HuH-7 (cell line): Measurements from ENCODE around the gene CPNE4.
A peak's percentile ranks its signal among the peaks of the same experiment; 100 is the strongest.
"Not testable (repeated sequence)": the region's sequence is repeated elsewhere in the genome, so short reads cannot be mapped to it uniquely, and the experiment has no call there.

Experiments
- DNase-seq: peaks from one replicate; pipeline ENCODE4 v3.0.0; 2011; ENCODE audit warnings: low spot score

Gene CPNE4

GRCh38 chr3:131960324-131960723 lies 74.5 kb downstream of the CPNE4 start:
- DNase-seq = no peak

- no peak for DNase-seq
These were observed 76.8 kb downstream of the CPNE4 start for GRCh38 chr3:131957980-131958379.

- no peak for DNase-seq
These were observed 77.3 kb downstream of the CPNE4 start for GRCh38 chr3:131957511-131957910.

GRCh38 chr3:131948806-131949205 lies 86.0 kb downstream of the CPNE4 start:
- DNase-seq = no peak

GRCh38 chr3:131944676-131945075 lies 90.1 kb downstream of the CPNE4 start:
- DNase-seq = no peak

GRCh38 chr3:131933665-131934064 lies 101.1 kb downstream of the CPNE4 start:
- no peak for DNase-seq

GRCh38 chr3:131928593-131928992 lies 106.2 kb downstream of the CPNE4 start:
- no peak for DNase-seq

- no peak for DNase-seq
These were observed 109.2 kb downstream of the CPNE4 start for GRCh38 chr3:131925571-131925970.

GRCh38 chr3:131922356-131922755 lies 112.5 kb downstream of the CPNE4 start:
- DNase-seq = no peak

- no peak for DNase-seq
These were observed 117.8 kb downstream of the CPNE4 start for GRCh38 chr3:131917006-131917405.

- DNase-seq = no peak
These were observed 120.6 kb downstream of the CPNE4 start for GRCh38 chr3:131914090-131914691.

- DNase-seq = no peak
These were observed 122.6 kb downstream of the CPNE4 start for GRCh38 chr3:131912255-131912654.

- no peak for DNase-seq
These were observed 127.0 kb downstream of the CPNE4 start for GRCh38 chr3:131907796-131908195.

- peak; percentile 1 for DNase-seq
These were observed 130.8 kb downstream of the CPNE4 start for GRCh38 chr3:131903988-131904415.

GRCh38 chr3:131901686-131902085 lies 133.1 kb downstream of the CPNE4 start:
- no peak for DNase-seq

GRCh38 chr3:131900891-131901290 lies 133.9 kb downstream of the CPNE4 start:
- DNase-seq = no peak

GRCh38 chr3:131899021-131899420 lies 135.8 kb downstream of the CPNE4 start:
- no peak for DNase-seq

GRCh38 chr3:131898346-131898745 lies 136.5 kb downstream of the CPNE4 start:
- DNase-seq = no peak

GRCh38 chr3:131896285-131896684 lies 138.5 kb downstream of the CPNE4 start:
- no peak for DNase-seq

- DNase-seq = no peak
These were observed 139.0 kb downstream of the CPNE4 start for GRCh38 chr3:131895766-131896165.

GRCh38 chr3:131892331-131892730 lies 142.5 kb downstream of the CPNE4 start:
- no peak for DNase-seq

GRCh38 chr3:131885871-131886270 lies 148.9 kb downstream of the CPNE4 start:
- not testable (repeated sequence) for DNase-seq

GRCh38 chr3:131883711-131884407 lies 151.0 kb downstream of the CPNE4 start:
- no peak for DNase-seq

GRCh38 chr3:131883086-131883485 lies 151.7 kb downstream of the CPNE4 start:
- DNase-seq = no peak
